ENCODE measurements around the gene STXBP5. TPM values are rescaled to one million over a fixed set of nuclear protein-coding genes. Genes with fewer than 3 reads are reported as not detected.

The STXBP5 gene
- total and polyA plus RNA-seq, 2 of the 4 experiments (the other 2 are of a cell fraction), result 13.2 to 46.4 TPM

GRCh38 chr6:147179809-147180208 lies 24.4 kb upstream of the STXBP5 start:
- Histone ChIP-seq H3K27ac (ENCODE audit: insufficient read depth, low read length) (no peak overlapping the region), H2AFZ (replicated peaks; ENCODE audit: low read length, poor library complexity) (no peak overlapping the region), H4K91ac (ENCODE audit: insufficient read depth, low read depth, low read length) (no peak overlapping the region), H2BK120ac (ENCODE audit: low read depth, low read length) (no peak overlapping the region), H3K4me3 (ENCODE audit: insufficient read depth, low read depth, low read length) (no peak overlapping the region), H3K14ac (replicated peaks; ENCODE audit: low read depth, low read length) (no peak overlapping the region), H3K4ac (ENCODE audit: low read depth, low read length) (no peak overlapping the region), H2AK5ac (ENCODE audit: low read depth, low read length) (no peak overlapping the region), H3K27me3 (ENCODE audit: control insufficient read depth, insufficient read depth, low read length) (no peaks in the 10 kb centered on the region), H3K9me3 (ENCODE audit: control insufficient read depth, insufficient read depth, low read length) (no peaks in the 10 kb centered on the region), H3K4me2 (ENCODE audit: low read depth, low read length) (no peak overlapping the region), H4K5ac (ENCODE audit: low read depth, low read length) (no peak overlapping the region), H2AK9ac (replicated peaks; ENCODE audit: low read depth, low read length, poor library complexity) (no peak overlapping the region), H4K8ac (ENCODE audit: low read depth in 2 of 2, low read length in 2 of 2) (no peak overlapping the region), H3K23ac (ENCODE audit: low read depth, low read length) (no peak overlapping the region), H3K9me1 (ENCODE audit: insufficient read depth, low read length) (no peaks in the 10 kb centered on the region), H3K18ac (ENCODE audit: low read depth, low read length) (no peak overlapping the region), H3K4me1 (ENCODE audit: control insufficient read depth, insufficient read depth, low read length) (no peaks in the 10 kb centered on the region), H3K9ac (ENCODE audit: low read depth, low read length) (no peak overlapping the region), H3K79me1 (ENCODE audit: low read depth in 1 of 2, low read length in 2 of 2) (no peaks in the 10 kb centered on the region), H2BK15ac (ENCODE audit: low read depth, low read length) (no peak overlapping the region), H2BK20ac (ENCODE audit: low read depth, low read length) (no peak overlapping the region), H3K36me3 (ENCODE audit: control insufficient read depth, insufficient read depth, low read length) (no peaks in the 10 kb centered on the region), H4K20me1 (ENCODE audit: insufficient read depth, low read length) (no peaks in the 10 kb centered on the region), H2BK5ac (ENCODE audit: low read depth, low read length, poor library complexity, severe bottlenecking) (no peak overlapping the region), H3K56ac (ENCODE audit: extremely low read depth, insufficient read depth, low read length) (no peak overlapping the region)
- POLR2A ChIA-PET (ENCODE audit: unreplicated experiment), result no interaction called here
- no CpG with 5 or more reads among the region's 3 CpGs for WGBS, 2 experiments (ENCODE audit: extremely low coverage in 2 of 2, insufficient read length in 1 of 2)
- dilution Hi-C loops (cut with HindIII; ENCODE audit: low sequenced_read_pairs, unreplicated experiment), result no loop called here
- in situ Hi-C loops (cut with MboI; ENCODE audit: low sequenced_read_pairs), result no loop called here
- ATAC-seq (ENCODE audit: low read depth) (no peak), DNase-seq (no peak)
- TF ChIP-seq MXI1 (IDR thresholded peaks at IDR 0.05; ENCODE audit: borderline replicate concordance, low read depth, low read length) (no peak), NFE2L2 (IDR thresholded peaks at IDR 0.05; ENCODE audit: low read depth, low read length) (no peak), RFX5 (IDR thresholded peaks at IDR 0.05; ENCODE audit: low read depth, low read length) (no peak), SMC3 (IDR thresholded peaks at IDR 0.05; ENCODE audit: low read depth, low read length) (no peak), ELK1 (IDR thresholded peaks at IDR 0.05; ENCODE audit: borderline replicate concordance, low read depth, low read length) (no peak), CHD1 (IDR thresholded peaks at IDR 0.05; ENCODE audit: low read depth, low read length) (no peak), FOS (IDR thresholded peaks at IDR 0.05; ENCODE audit: low read depth, low read length) (no peak), CTCF (conservative IDR thresholded peaks at IDR 0.05; ENCODE audit: low read depth, low read length) (no peak), RCOR1 (IDR thresholded peaks at IDR 0.05; ENCODE audit: insufficient replicate concordance, low read length) (no peak), MAFK (IDR thresholded peaks at IDR 0.05; ENCODE audit: low read depth, low read length) (no peak), BHLHE40 (IDR thresholded peaks at IDR 0.05; ENCODE audit: low read depth, low read length) (no peak), MAZ (IDR thresholded peaks at IDR 0.05; ENCODE audit: borderline replicate concordance, low read depth, low read length) (no peak), CEBPB (IDR thresholded peaks at IDR 0.05; ENCODE audit: low read depth, low read length) (no peak)
- intact Hi-C loops (cut with micrococcal nuclease), result no loop called here
- CTCF ChIA-PET, result no interaction called here
- no TSS peak for BruUV-seq (replicated peaks)

Measured in IMR-90 (cell line).